Tibial nerve (tissue), 4 donors: Measurements from ENCODE around the gene LST1.
A peak's percentile ranks its signal among the peaks of the same experiment; 100 is the strongest.

Experiments
- CTCF ChIP-seq, 5 experiments: fragments of 200-600 bp in 3 of 5; fragments of 450-650 bp in 2 of 5; sonication (generic) in 3 of 5; IDR thresholded peaks; one replicate each; pipeline ENCODE4 v1.5.1; 2016 to 2019; ENCODE audit warnings: antibody characterized with exemption in 5 of 5, mild to moderate bottlenecking in 3 of 5, moderate library complexity in 2 of 5
- EP300 ChIP-seq, 2 donors: sonication (generic); formaldehyde crosslinking; IDR thresholded peaks; one replicate each; pipeline ENCODE4 v1.6.1; 2017; ENCODE audit warnings: antibody characterized with exemption in 2 of 2, mild to moderate bottlenecking in 1 of 2
- POLR2A ChIP-seq, 2 donors: fragments of 450-650 bp; IDR thresholded peaks; one replicate each; pipeline ENCODE4 v1.6.1; 2017; ENCODE audit warnings: antibody characterized with exemption in 2 of 2, mild to moderate bottlenecking in 2 of 2, moderate library complexity in 2 of 2

- TF ChIP-seq CTCF (IDR thresholded peaks at IDR 0.05) (no peak), POLR2A (IDR thresholded peaks at IDR 0.05) (peak; percentile 22 to 33), EP300 (IDR thresholded peaks at IDR 0.05) (no peak)
Measured at GRCh38 chr6:31575335-31575901, 10.7 kb upstream of the LST1 start, which contains the start of gene TNF.
